ENCODE measurements around the gene DLEC1. TPM values are rescaled to one million over a fixed set of nuclear protein-coding genes. Genes with fewer than 3 reads are reported as not detected.

DLEC1 gene
- total and polyA plus RNA-seq, 7 experiments from 2014 or later: 0.41 to 9.4 (median 5.6) TPM

DNA sequence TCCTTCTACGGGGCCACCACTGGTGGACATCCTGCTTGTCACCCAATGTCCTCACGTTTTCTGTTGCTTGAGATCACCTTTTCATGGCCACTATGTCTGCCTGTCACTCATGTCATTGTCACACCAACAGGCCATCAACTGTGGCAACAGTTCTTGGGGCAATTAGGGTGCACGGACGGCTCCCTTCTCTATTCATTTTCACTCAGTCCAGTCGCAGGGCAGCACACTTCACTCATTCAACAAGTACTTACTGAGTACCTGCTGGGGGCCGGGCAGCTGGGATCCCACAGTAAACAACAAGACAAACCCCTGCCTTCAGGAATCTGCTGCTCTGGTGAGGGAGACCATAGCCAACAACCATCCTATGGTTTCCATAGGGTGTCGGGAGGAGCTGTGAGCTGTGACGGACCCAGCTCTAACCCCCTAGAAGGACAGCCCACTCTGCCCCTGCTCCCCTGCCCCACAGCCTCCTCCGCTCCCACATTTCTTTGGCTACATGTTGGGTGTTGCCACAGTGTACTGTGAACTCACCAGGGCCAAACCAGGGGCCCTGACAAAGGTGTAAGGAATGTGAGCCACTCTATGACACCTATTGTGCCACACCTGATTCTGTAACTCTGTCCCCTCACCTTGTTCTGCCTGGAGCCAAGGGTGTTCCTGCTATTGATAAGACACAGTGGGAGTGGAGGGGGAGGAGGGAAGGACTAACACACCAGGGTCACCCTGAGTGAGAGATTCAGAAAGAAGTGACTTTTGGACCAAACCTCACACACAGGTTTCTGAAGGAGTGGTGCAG is 46.5 kb upstream of the DLEC1 start:
- intact Hi-C loops (cut with micrococcal nuclease): no loop called here
- H3K4me3 ChIP-seq (ENCODE audit: low read length): no peak overlapping the region
- H3K27me3 Mint-ChIP-seq: no peaks in the 10 kb centered on the region
- DNase-seq: no peak
- no peaks in the 10 kb centered on the region for H3K27me3 ChIP-seq (ENCODE audit: control insufficient read depth in 2 of 2, insufficient read depth in 2 of 2, low read length in 2 of 2)
- no peaks in the 10 kb centered on the region for H3K36me3 ChIP-seq (ENCODE audit: control insufficient read depth in 2 of 3, insufficient read depth in 3 of 3, low read length in 3 of 3)
- H3K4me1 Mint-ChIP-seq: peaks cover 34 to 55% (median 45%) of the 10 kb centered on the region in 7 donors
- peak overlapping the region in 8 of 9 donors; percentile 94 to 97 (median 96) for H3K27ac Mint-ChIP-seq
- H3K36me3 Mint-ChIP-seq: peaks cover 7 to 24% (median 7%) of the 10 kb centered on the region in 5 donors
- H3K4me3 Mint-ChIP-seq: peak overlapping the region in 8 of 10 donors; percentile 29 to 98 (median 96)
- H3K27ac ChIP-seq (ENCODE audit: low read depth, low read length): no peak overlapping the region
- ChIA-PET CTCF (interaction anchor here (0.6 to 1.6 kb wide), 3 partner anchors 17 to 134 kb away, joined by 3 read pairs; partner anchors contain the start of gene DLEC1), POLR2A (interaction anchor here (0.6 to 1.8 kb wide), 3 partner anchors 46 to 245 kb away, joined by 3 to 4 read pairs (median 3); partner anchors contain the start of gene ACAA1)
- H3K4me1 ChIP-seq (ENCODE audit: control insufficient read depth in 2 of 2, insufficient read depth in 2 of 2, low read length in 2 of 2): peaks cover 37 to 38% of the 10 kb centered on the region in 2 donors
- no peak for ATAC-seq
- no peaks in the 10 kb centered on the region for H3K9me3 ChIP-seq (ENCODE audit: control insufficient read depth in 2 of 3, low read length in 3 of 3)
- H3K9me3 Mint-ChIP-seq: no peaks in the 10 kb centered on the region

DNA sequence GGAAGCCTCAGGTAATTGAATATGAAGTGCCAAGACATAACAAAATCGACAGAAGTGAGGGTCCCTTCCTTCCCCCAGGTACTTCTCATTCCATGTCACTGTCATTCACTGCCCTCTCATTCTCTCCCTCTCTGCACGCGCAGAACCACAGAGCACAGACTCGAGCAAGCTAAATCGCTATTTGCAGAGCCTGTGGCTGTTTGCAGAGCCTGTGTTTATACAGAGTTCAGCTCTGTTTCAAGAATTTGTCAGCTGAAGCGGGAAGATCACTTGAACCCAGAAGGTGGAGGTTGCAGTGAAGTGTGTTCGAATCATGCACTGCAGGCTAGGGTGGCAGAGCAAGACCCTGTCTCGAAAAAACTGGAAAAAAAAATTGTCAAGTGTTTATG is 45.9 kb upstream of the DLEC1 start:
- H3K36me3 Mint-ChIP-seq: peaks cover 7 to 25% (median 7%) of the 10 kb centered on the region in 5 donors
- intact Hi-C loops (cut with micrococcal nuclease): no loop called here
- H3K9me3 Mint-ChIP-seq: no peaks in the 10 kb centered on the region
- peak overlapping the region; percentile 92 to 97 (median 96) for H3K27ac Mint-ChIP-seq
- H3K9me3 ChIP-seq (ENCODE audit: control insufficient read depth in 2 of 3, low read length in 3 of 3): no peaks in the 10 kb centered on the region
- peaks cover 34 to 57% (median 48%) of the 10 kb centered on the region in 7 donors for H3K4me1 Mint-ChIP-seq
- ATAC-seq (no peak), DNase-seq (no peak)
- no peaks in the 10 kb centered on the region for H3K27me3 ChIP-seq (ENCODE audit: control insufficient read depth in 2 of 2, insufficient read depth in 2 of 2, low read length in 2 of 2)
- H3K36me3 ChIP-seq (ENCODE audit: control insufficient read depth in 2 of 3, insufficient read depth in 3 of 3, low read length in 3 of 3): peaks cover 0 to 4% (median 0%) of the 10 kb centered on the region in 3 experiments
- H3K4me3 Mint-ChIP-seq: peak overlapping the region; percentile 82 to 98 (median 96)
- ChIA-PET CTCF (interaction anchor here (1.6 kb wide), 1 partner anchor 46 kb away, joined by 3 read pairs; the partner anchor contains the start of gene DLEC1), POLR2A (interaction anchor here (0.6 to 1.8 kb wide), 3 partner anchors 45 to 245 kb away, joined by 3 to 4 read pairs (median 3); partner anchors contain the start of gene ACAA1)
- peaks cover 40 to 42% of the 10 kb centered on the region in 2 donors for H3K4me1 ChIP-seq (ENCODE audit: control insufficient read depth in 2 of 2, insufficient read depth in 2 of 2, low read length in 2 of 2)
- no peaks in the 10 kb centered on the region for H3K27me3 Mint-ChIP-seq
- peak overlapping the region; percentile 87 for H3K27ac ChIP-seq (ENCODE audit: low read depth, low read length)
- H3K4me3 ChIP-seq (ENCODE audit: low read length): no peak overlapping the region

DNA sequence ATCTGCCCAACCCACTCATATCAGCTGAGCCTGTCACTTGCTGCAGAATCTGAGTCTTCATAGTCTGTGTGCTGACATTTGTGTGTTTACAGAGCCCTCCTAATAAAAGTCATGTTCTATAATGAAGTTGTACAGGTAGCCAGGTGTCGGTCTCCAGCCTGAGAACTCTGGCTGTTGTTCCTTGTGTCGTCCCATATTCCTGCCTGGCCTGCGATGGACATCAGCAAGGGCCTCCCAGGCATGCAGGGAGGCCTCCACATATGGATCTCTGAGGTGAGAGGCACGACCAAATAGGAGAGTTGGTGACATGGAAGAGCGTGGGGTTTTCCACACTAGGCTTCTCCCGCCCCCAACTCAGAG is 45.6 kb upstream of the DLEC1 start:
- intact Hi-C loops (cut with micrococcal nuclease): no loop called here

DNA sequence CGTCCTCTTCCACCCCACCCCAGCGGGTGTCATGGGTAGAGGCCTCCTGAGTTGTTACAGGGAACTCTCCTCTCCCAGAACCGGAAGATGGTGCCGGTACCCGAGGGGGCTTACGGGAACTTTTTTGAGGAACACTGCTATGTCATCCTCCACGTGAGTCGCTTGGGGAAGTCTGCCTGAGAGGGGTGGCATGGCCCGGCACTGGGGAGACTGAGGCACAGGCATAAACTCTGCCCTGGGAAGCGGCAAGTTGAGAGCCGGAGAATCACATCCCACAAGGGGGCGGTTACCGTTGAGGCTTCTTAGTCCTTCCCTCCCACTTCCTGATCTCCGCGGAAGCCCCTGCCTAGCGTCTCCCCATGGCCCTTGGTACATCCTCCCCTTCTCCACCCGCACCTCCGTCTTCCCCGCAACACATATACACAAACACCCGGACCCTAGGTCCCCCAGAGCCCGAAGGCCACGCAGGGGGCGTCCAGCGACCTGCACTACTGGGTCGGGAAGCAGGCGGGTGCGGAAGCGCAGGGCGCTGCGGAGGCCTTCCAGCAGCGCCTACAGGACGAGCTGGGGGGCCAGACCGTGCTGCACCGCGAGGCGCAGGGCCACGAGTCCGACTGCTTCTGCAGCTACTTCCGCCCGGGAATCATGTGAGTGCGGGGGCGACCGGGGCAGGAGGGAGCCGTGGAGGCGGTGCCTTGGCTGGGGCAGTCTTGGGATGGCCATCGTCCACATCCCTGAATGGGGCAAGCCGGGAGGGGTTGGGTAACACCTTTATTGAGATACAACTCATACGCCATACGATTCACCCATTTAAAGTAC is 45.0 kb upstream of the DLEC1 start:
- POLR2A ChIA-PET: interaction anchor here (0.5 to 1.8 kb wide), 5 partner anchors 14 to 171 kb away, joined by 3 to 6 read pairs (median 4); partner anchors contain the start of genes ACAA1, DLEC1 and OXSR1
- ATAC-seq: peak; percentile 44
- peaks cover 47 to 48% of the 10 kb centered on the region in 2 donors for H3K4me1 ChIP-seq (ENCODE audit: control insufficient read depth in 2 of 2, insufficient read depth in 2 of 2, low read length in 2 of 2)
- H3K36me3 Mint-ChIP-seq: peaks cover 7 to 25% (median 7%) of the 10 kb centered on the region in 5 donors
- H3K4me3 ChIP-seq (ENCODE audit: low read length): peak overlapping the region; percentile 65
- H3K27me3 Mint-ChIP-seq: no peaks in the 10 kb centered on the region
- H3K9me3 ChIP-seq (ENCODE audit: control insufficient read depth in 2 of 3, low read length in 3 of 3): no peaks in the 10 kb centered on the region
- H3K4me3 Mint-ChIP-seq: peak overlapping the region; percentile 82 to 98 (median 96)
- H3K27ac ChIP-seq (ENCODE audit: low read depth, low read length): peak overlapping the region; percentile 87
- H3K27ac Mint-ChIP-seq: peak overlapping the region; percentile 92 to 97 (median 96)
- H3K27me3 ChIP-seq (ENCODE audit: control insufficient read depth in 2 of 2, insufficient read depth in 2 of 2, low read length in 2 of 2): no peaks in the 10 kb centered on the region
- peaks cover 0 to 4% (median 0%) of the 10 kb centered on the region in 3 experiments for H3K36me3 ChIP-seq (ENCODE audit: control insufficient read depth in 2 of 3, insufficient read depth in 3 of 3, low read length in 3 of 3)
- H3K9me3 Mint-ChIP-seq: no peaks in the 10 kb centered on the region
- intact Hi-C loops (cut with micrococcal nuclease): loop anchor here (1.0 to 2.0 kb wide), 4 partner anchors 20 to 171 kb away; partner anchors contain the start of genes DLEC1 (in 2 of the 2), OXSR1 (in 2 of the 2) and ACAA1 (in 1 of the 2)
- H3K4me1 Mint-ChIP-seq: peaks cover 36 to 61% (median 55%) of the 10 kb centered on the region in 7 donors
- DNase-seq: peak; percentile 39 to 74 (median 55)
- CTCF ChIA-PET: no interaction called here

More for the DNA sequence above, 45.6 kb upstream of the DLEC1 start:
- no peaks in the 10 kb centered on the region for H3K9me3 Mint-ChIP-seq
- peak overlapping the region; percentile 82 to 98 (median 96) for H3K4me3 Mint-ChIP-seq
- H3K4me1 Mint-ChIP-seq: peaks cover 33 to 58% (median 50%) of the 10 kb centered on the region in 7 donors
- ChIA-PET POLR2A (interaction anchor here (0.7 to 1.8 kb wide), 2 partner anchors 45 to 144 kb away, joined by 3 to 4 read pairs; partner anchors contain the start of gene ACAA1), CTCF (interaction anchor here (1.6 kb wide), 1 partner anchor 46 kb away, joined by 3 read pairs; the partner anchor contains the start of gene DLEC1)
- H3K27ac ChIP-seq (ENCODE audit: low read depth, low read length): peak overlapping the region; percentile 87
- DNase-seq: peak in 1 of 9 donors; percentile 12
- peak overlapping the region; percentile 92 to 97 (median 96) for H3K27ac Mint-ChIP-seq
- peaks cover 43 to 45% of the 10 kb centered on the region in 2 donors for H3K4me1 ChIP-seq (ENCODE audit: control insufficient read depth in 2 of 2, insufficient read depth in 2 of 2, low read length in 2 of 2)
- no peaks in the 10 kb centered on the region for H3K27me3 ChIP-seq (ENCODE audit: control insufficient read depth in 2 of 2, insufficient read depth in 2 of 2, low read length in 2 of 2)
- no peaks in the 10 kb centered on the region for H3K27me3 Mint-ChIP-seq
- peaks cover 0 to 4% (median 0%) of the 10 kb centered on the region in 3 experiments for H3K36me3 ChIP-seq (ENCODE audit: control insufficient read depth in 2 of 3, insufficient read depth in 3 of 3, low read length in 3 of 3)
- peaks cover 7 to 25% (median 7%) of the 10 kb centered on the region in 5 donors for H3K36me3 Mint-ChIP-seq
- ATAC-seq: no peak
- peak overlapping the region; percentile 65 for H3K4me3 ChIP-seq (ENCODE audit: low read length)
- no peaks in the 10 kb centered on the region for H3K9me3 ChIP-seq (ENCODE audit: control insufficient read depth in 2 of 3, low read length in 3 of 3)

- Mint-ChIP-seq H3K27me3 (no peaks in the 10 kb centered on the region), H3K9me3 (no peaks in the 10 kb centered on the region), H3K4me3 (peak overlapping the region; percentile 82 to 98 (median 96)), H3K4me1 (peaks cover 35 to 67% (median 61%) of the 10 kb centered on the region in 7 donors), H3K36me3 (peaks cover 7 to 30% (median 9%) of the 10 kb centered on the region in 5 donors), H3K27ac (peak overlapping the region; percentile 92 to 97 (median 96))
- Histone ChIP-seq H3K27me3 (ENCODE audit: control insufficient read depth in 2 of 2, insufficient read depth in 2 of 2, low read length in 2 of 2) (no peaks in the 10 kb centered on the region), H3K27ac (ENCODE audit: low read depth, low read length) (peak overlapping the region; percentile 87), H3K36me3 (ENCODE audit: control insufficient read depth in 2 of 3, insufficient read depth in 3 of 3, low read length in 3 of 3) (peaks cover 0 to 4% (median 0%) of the 10 kb centered on the region in 3 experiments), H3K4me1 (ENCODE audit: control insufficient read depth in 2 of 2, insufficient read depth in 2 of 2, low read length in 2 of 2) (peaks cover 47 to 48% of the 10 kb centered on the region in 2 donors), H3K4me3 (ENCODE audit: low read length) (peak overlapping the region; percentile 65), H3K9me3 (ENCODE audit: control insufficient read depth in 2 of 3, low read length in 3 of 3) (no peaks in the 10 kb centered on the region)
- POLR2A ChIA-PET: interaction anchor here (0.7 to 0.9 kb wide), 3 partner anchors 15 to 171 kb away, joined by 4 to 6 read pairs (median 4); partner anchors contain the start of genes DLEC1 and OXSR1
- intact Hi-C loops (cut with micrococcal nuclease): loop anchor here (1.0 to 2.0 kb wide), 4 partner anchors 20 to 171 kb away; partner anchors contain the start of genes DLEC1 (in 2 of the 2), OXSR1 (in 2 of the 2) and ACAA1 (in 1 of the 2)
- ATAC-seq: no peak
- CTCF ChIA-PET: no interaction called here
- peak in 2 of 9 donors; percentile 18 to 24 for DNase-seq
These were observed 44.4 kb upstream of the DLEC1 start for GRCh38 chr3:37994639-37994972.

All from naive thymus-derived CD4-positive, alpha-beta T cell (primary cell).